Body of pancreas (tissue), 4 donors: ENCODE measurements around the gene ELL2. TPM values are rescaled to one million over a fixed set of nuclear protein-coding genes. Genes with fewer than 3 reads are reported as not detected.
A peak's percentile ranks its signal among the peaks of the same experiment; 100 is the strongest.
"Not testable (repeated sequence)": the region's sequence is repeated elsewhere in the genome, so short reads cannot be mapped to it uniquely, and the experiment has no call there.

Source experiments
- ATAC-seq: fragments of 150-250 bp; one replicate; pipeline ENCODE4 v1.9.1; 2016
- DNase-seq, 4 donors: peaks; one replicate each; pipeline ENCODE4 v3.0.0-alpha.2; 2019
- H3K27ac ChIP-seq, 4 donors: fragments of 200-600 bp; sonication (generic); 1 replicate in 3 of 4; 2 replicates in 1 of 4; pipeline versions ENCODE4 v1.5.1 to v1.6.1; 2016 to 2019; ENCODE audit warnings: mild to moderate bottlenecking in 1 of 4, mixed read lengths in 1 of 4, moderate library complexity in 1 of 4
- H3K27me3 ChIP-seq, 2 donors: fragments of 200-600 bp; sonication (generic); one replicate each; pipeline ENCODE4 v1.6.0; 2016; ENCODE audit warnings: mild to moderate bottlenecking in 1 of 2
- H3K36me3 ChIP-seq, 2 donors: fragments of 200-600 bp; sonication (generic); replicated peaks in 1 of 2; 2 replicates each; pipeline ENCODE4 v1.5.1; 2016; ENCODE audit warnings: low read depth in 2 of 2; ENCODE audit not compliant: insufficient read depth in 1 of 2
- H3K4me1 ChIP-seq: fragments of 200-600 bp; sonication (generic); one replicate; pipeline ENCODE4 v1.6.0; 2016
- H3K4me3 ChIP-seq, 2 donors: fragments of 200-600 bp; sonication (generic); 1 replicate in 1 of 2; 2 replicates in 1 of 2; pipeline ENCODE4 v1.5.1; 2016 to 2019
- H3K9me3 ChIP-seq, 3 donors: fragments of 200-600 bp; sonication (generic); 1 replicate in 2 of 3; 2 replicates in 1 of 3; pipeline ENCODE4 v1.5.1; 2016
- POLR2A ChIP-seq, 3 donors: fragments of 450-650 bp; IDR thresholded peaks; one replicate each; pipeline ENCODE4 v1.6.1; 2016; ENCODE audit warnings: antibody characterized with exemption in 3 of 3, mild to moderate bottlenecking in 2 of 3
- WGBS, 2 donors: methylation state at CpG; one replicate each; pipeline ENCODE4 v1.1.5; 2017; 5-methylcytosine and 5-hydroxymethylcytosine counted together
- intact Hi-C: fragments of 100-400 bp; cut with DNase I; formaldehyde crosslinking; loops from one replicate; pipeline ENCODE4 v1.15.1; 2023
- total RNA-seq, 2 donors: library from RNA; depleted of rRNA; stranded (reverse); fragments of >200 nt; gene quantifications; one replicate each; pipeline ENCODE4 v1.1.0, GENCODE V29; 2016
- TF ChIP-seq, protein P1 (sequence below), 7 experiments: fragments of 450-650 bp in 4 of 7; fragments of 200-600 bp in 3 of 7; sonication (generic) in 3 of 7; IDR thresholded peaks; one replicate each; pipeline ENCODE4 v1.5.1; 2016 to 2019; ENCODE audit warnings: antibody characterized with exemption in 7 of 7

The ELL2 gene
- total RNA-seq, 2 donors from 2014 or later: 100 to 104 TPM

GRCh38 chr5:95838556-95838955, 123.1 kb downstream of the ELL2 start:
- H3K4me1 ChIP-seq: peaks cover 24% of the 10 kb centered on the region
- WGBS, 2 donors: 56 to 85% methylated on average over 1 of the region's 1 CpG
- ATAC-seq (no peak), DNase-seq (no peak)
- no peak overlapping the region for H3K27ac ChIP-seq
- no peak overlapping the region for H3K4me3 ChIP-seq
- no peaks in the 10 kb centered on the region for H3K27me3 ChIP-seq
- no peaks in the 10 kb centered on the region for H3K9me3 ChIP-seq
- H3K36me3 ChIP-seq: no peaks in the 10 kb centered on the region
- TF ChIP-seq, protein P1, sequence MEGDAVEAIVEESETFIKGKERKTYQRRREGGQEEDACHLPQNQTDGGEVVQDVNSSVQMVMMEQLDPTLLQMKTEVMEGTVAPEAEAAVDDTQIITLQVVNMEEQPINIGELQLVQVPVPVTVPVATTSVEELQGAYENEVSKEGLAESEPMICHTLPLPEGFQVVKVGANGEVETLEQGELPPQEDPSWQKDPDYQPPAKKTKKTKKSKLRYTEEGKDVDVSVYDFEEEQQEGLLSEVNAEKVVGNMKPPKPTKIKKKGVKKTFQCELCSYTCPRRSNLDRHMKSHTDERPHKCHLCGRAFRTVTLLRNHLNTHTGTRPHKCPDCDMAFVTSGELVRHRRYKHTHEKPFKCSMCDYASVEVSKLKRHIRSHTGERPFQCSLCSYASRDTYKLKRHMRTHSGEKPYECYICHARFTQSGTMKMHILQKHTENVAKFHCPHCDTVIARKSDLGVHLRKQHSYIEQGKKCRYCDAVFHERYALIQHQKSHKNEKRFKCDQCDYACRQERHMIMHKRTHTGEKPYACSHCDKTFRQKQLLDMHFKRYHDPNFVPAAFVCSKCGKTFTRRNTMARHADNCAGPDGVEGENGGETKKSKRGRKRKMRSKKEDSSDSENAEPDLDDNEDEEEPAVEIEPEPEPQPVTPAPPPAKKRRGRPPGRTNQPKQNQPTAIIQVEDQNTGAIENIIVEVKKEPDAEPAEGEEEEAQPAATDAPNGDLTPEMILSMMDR (IDR thresholded peaks at IDR 0.05): no peak
- intact Hi-C loops: loop anchor here (2.0 to 10.0 kb wide), 2 partner anchors 56 to 184 kb away; no protein-coding TSS in a partner anchor

DNA sequence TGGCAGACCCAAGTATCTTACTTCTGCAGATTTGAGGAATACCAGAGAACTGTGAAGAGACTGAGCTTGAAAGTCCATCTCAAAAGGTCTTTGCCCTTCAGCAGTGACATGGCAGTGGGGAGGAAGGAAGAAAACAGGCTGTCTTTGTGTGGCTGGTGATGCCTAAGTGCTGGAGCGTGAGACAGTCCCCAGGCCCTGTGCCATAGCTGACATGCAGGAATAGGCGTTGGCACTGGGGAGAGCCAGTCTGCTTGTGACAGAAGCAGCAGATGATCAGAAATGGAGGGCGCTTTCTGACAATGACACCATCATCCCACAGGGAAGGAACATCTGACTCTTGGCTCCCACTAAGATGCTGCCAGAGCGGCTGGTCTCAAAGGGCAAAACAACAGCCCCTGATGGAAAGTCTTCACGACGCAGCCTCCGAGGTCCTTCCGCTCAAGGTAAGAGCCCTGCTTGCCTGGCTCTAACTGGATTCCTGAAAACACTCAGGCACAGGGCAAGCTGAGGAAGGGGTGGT, 123.6 kb downstream of the ELL2 start:
- no peak overlapping the region for H3K4me3 ChIP-seq
- 92 to 93% methylated on average over 8 of the region's 8 CpGs for WGBS, 2 donors

DNA sequence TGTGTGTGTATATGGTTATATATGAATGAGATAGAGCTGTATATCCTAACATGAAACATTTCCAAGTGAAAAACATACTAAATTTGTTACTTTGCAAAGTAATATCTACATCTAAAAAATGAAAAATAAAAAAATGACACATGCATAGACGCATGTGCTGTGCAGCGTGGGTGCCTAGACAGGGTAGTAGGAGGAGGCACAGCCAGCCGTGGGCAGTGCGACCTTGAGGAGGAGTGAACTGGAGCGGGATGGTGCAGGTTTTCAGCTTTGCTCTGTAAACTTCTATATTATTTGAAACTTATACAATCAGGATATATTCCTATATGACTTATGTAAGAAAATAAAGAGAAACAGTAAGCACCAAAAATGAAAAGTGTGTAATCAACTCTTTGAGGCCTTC, 124.2 kb downstream of the ELL2 start:
- no peak for TF ChIP-seq POLR2A (IDR thresholded peaks at IDR 0.05)
- TF ChIP-seq, protein P1 (IDR thresholded peaks at IDR 0.05): no peak
- Histone ChIP-seq H3K9me3 (no peaks in the 10 kb centered on the region), H3K4me1 (peaks cover 35% of the 10 kb centered on the region), H3K4me3 (no peak overlapping the region), H3K27ac (no peak overlapping the region), H3K36me3 (no peaks in the 10 kb centered on the region), H3K27me3 (no peaks in the 10 kb centered on the region)
- DNase-seq (no peak), ATAC-seq (no peak)
- WGBS, 2 donors: 76 to 80% methylated on average over 5 of the region's 5 CpGs
- intact Hi-C loops: loop anchor here (10.0 kb wide), 1 partner anchor 183 kb away; no protein-coding TSS in a partner anchor

More for the DNA sequence above, 123.6 kb downstream of the ELL2 start:
- Histone ChIP-seq H3K4me1 (peaks cover 29% of the 10 kb centered on the region), H3K27me3 (no peaks in the 10 kb centered on the region), H3K36me3 (no peaks in the 10 kb centered on the region), H3K9me3 (no peaks in the 10 kb centered on the region), H3K27ac (no peak overlapping the region)
- intact Hi-C loops: loop anchor here (2.0 to 10.0 kb wide), 2 partner anchors 55 to 183 kb away; no protein-coding TSS in a partner anchor
- no peak for ATAC-seq
- TF ChIP-seq, protein P1 (IDR thresholded peaks at IDR 0.05): no peak
- no peak for TF ChIP-seq POLR2A (IDR thresholded peaks at IDR 0.05)
- DNase-seq: no peak

DNA sequence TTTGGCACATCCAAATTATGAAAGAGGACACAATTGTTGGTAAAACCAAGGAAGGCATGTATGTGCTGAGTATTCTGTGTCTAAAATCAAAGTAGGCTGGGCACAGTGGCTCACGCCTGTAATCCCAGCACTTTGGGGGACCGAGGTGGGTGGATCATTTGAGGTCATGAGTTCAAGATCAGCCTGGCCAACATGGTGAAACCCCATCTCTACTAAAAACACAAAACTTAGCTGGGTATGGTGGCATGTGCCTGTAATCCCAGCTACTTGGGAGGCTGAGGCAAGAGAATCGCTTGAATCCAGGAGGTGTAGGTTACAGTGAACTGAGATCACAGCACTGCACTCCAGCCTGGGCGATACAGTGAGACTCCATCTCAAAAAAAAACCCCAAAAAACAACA, 124.7 kb downstream of the ELL2 start:
- not testable (repeated sequence) for H3K36me3 ChIP-seq, ATAC-seq, DNase-seq, H3K27me3 ChIP-seq, H3K9me3 ChIP-seq, H3K4me3 ChIP-seq
- H3K27ac ChIP-seq: peak overlapping the region in 2 of 4 donors; percentile 12 to 92
- intact Hi-C loops: loop anchor here (10.0 kb wide), 1 partner anchor 182 kb away; no protein-coding TSS in a partner anchor
- 95 to 98% methylated on average over 4 of the region's 4 CpGs for WGBS, 2 donors
- peaks cover 35% of the 10 kb centered on the region for H3K4me1 ChIP-seq

DNA sequence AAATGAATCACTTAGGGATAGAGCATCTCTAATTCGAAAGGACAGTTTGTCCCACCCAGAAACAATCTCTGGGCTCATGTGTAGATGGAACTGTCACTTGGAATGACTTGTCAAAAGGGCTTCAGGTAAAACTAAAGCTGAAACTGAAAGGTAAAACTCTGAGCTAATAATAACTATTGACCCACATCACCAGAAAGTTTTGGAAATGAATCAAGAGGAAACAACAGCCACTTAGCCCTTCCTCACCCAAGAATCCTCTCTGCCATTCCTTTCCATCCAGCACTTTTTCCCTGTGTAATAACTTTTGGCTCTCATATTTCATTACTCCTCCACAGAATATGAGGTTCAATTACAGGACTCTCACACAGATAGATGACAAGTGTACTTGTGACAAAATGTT, 125.1 kb downstream of the ELL2 start:
- Histone ChIP-seq H3K27me3 (no peaks in the 10 kb centered on the region), H3K4me3 (no peak overlapping the region), H3K4me1 (peaks cover 35% of the 10 kb centered on the region), H3K9me3 (no peaks in the 10 kb centered on the region), H3K27ac (peak overlapping the region in 3 of 4 donors; percentile 12 to 93 (median 92)), H3K36me3 (no peaks in the 10 kb centered on the region)
- ATAC-seq (no peak), DNase-seq (no peak)
- TF ChIP-seq POLR2A (IDR thresholded peaks at IDR 0.05): no peak
- TF ChIP-seq, protein P1 (IDR thresholded peaks at IDR 0.05): no peak
- intact Hi-C loops: loop anchor here (10.0 kb wide), 1 partner anchor 182 kb away; no protein-coding TSS in a partner anchor
- 87 to 89% methylated on average over 1 of the region's 1 CpG for WGBS, 2 donors
